Lower lobe of right lung (tissue), 2 donors: ENCODE results near the gene ETS2. TPM values are rescaled to one million over a fixed set of nuclear protein-coding genes. Genes with fewer than 3 reads are reported as not detected.

Experiments used
- ATAC-seq, 2 donors: fragments of 200-7000 bp; cut with Tn5 transposase; one replicate each; pipeline ENCODE4 v1.9.1; 2020 to 2022; ENCODE audit warnings: mild to moderate bottlenecking in 2 of 2, moderate library complexity in 2 of 2
- DNase-seq: peaks from one replicate; pipeline ENCODE4 v3.0.0-alpha.2; 2020
- H3K27ac ChIP-seq: fragments of 200-600 bp; one replicate; pipeline ENCODE4 v1.8.0; 2022
- H3K27me3 ChIP-seq: fragments of 200-600 bp; one replicate; pipeline ENCODE4 v1.8.0; 2022; ENCODE audit warnings: low read depth
- H3K36me3 ChIP-seq: fragments of 200-600 bp; one replicate; pipeline ENCODE4 v1.8.0; 2022; ENCODE audit warnings: mild to moderate bottlenecking
- H3K4me1 ChIP-seq: fragments of 200-600 bp; one replicate; pipeline ENCODE4 v1.8.0; 2022
- H3K4me3 ChIP-seq: fragments of 200-600 bp; one replicate; pipeline ENCODE4 v1.8.0; 2022; ENCODE audit warnings: mild to moderate bottlenecking
- H3K9me3 ChIP-seq: fragments of 200-600 bp; one replicate; pipeline ENCODE4 v1.8.0; 2022
- CTCF ChIP-seq: fragments of 200-600 bp; IDR thresholded peaks from one replicate; pipeline ENCODE4 v1.8.0; 2022; ENCODE audit warnings: antibody characterized with exemption, mild to moderate bottlenecking
- intact Hi-C: fragments of 100-400 bp; cut with DNase I; formaldehyde crosslinking; loops from one replicate; pipeline ENCODE4 v1.11.0; 2022
- total RNA-seq: library from RNA; stranded (reverse); fragmentation: NEBNext Ultra II Directional; extraction: Animal tissue kit (Norgen Biotek cat#: 25700); gene quantifications from one replicate; pipeline ENCODE4 v1.2.1, GENCODE V29; 2021
- donor health status: DM: no; HTN: yes; CAD: no; lungs with severe emphysema.

ETS2 gene
- total RNA-seq, 1 donor from 2014 or later: 160 TPM

GRCh38 chr21:38838598-38839327, 33.0 kb downstream of the ETS2 start:
- no peak for TF ChIP-seq CTCF
- ATAC-seq (peak in 1 of 2 donors; percentile 18), DNase-seq (no peak)
- Histone ChIP-seq H3K9me3 (no peaks in the 10 kb centered on the region), H3K36me3 (no peaks in the 10 kb centered on the region), H3K4me3 (no peak overlapping the region), H3K4me1 (peaks cover 6% of the 10 kb centered on the region), H3K27me3 (no peaks in the 10 kb centered on the region), H3K27ac (no peak overlapping the region)
- intact Hi-C loops: no loop called here

- Histone ChIP-seq H3K27me3 (no peaks in the 10 kb centered on the region), H3K4me1 (peaks cover 6% of the 10 kb centered on the region), H3K9me3 (no peaks in the 10 kb centered on the region), H3K36me3 (no peaks in the 10 kb centered on the region), H3K4me3 (no peak overlapping the region), H3K27ac (no peak overlapping the region)
- peak in 1 of 2 donors; percentile 62 for ATAC-seq
- DNase-seq: no peak
- intact Hi-C loops: no loop called here
- TF ChIP-seq CTCF: no peak
These were observed 33.9 kb downstream of the ETS2 start for GRCh38 chr21:38839328-38840286.

GRCh38 chr21:38840456-38841300, 34.9 kb downstream of the ETS2 start:
- no peak for TF ChIP-seq CTCF
- Histone ChIP-seq H3K4me1 (peaks cover 6% of the 10 kb centered on the region), H3K9me3 (no peaks in the 10 kb centered on the region), H3K27me3 (no peaks in the 10 kb centered on the region), H3K4me3 (no peak overlapping the region), H3K27ac (no peak overlapping the region), H3K36me3 (no peaks in the 10 kb centered on the region)
- intact Hi-C loops: no loop called here
- ATAC-seq: no peak
- no peak for DNase-seq

GRCh38 chr21:38841472-38841871, 35.7 kb downstream of the ETS2 start:
- intact Hi-C loops: no loop called here
- Histone ChIP-seq H3K9me3 (no peaks in the 10 kb centered on the region), H3K36me3 (no peaks in the 10 kb centered on the region), H3K4me1 (peaks cover 6% of the 10 kb centered on the region), H3K27me3 (no peaks in the 10 kb centered on the region), H3K27ac (no peak overlapping the region), H3K4me3 (no peak overlapping the region)
- TF ChIP-seq CTCF: no peak
- DNase-seq (no peak), ATAC-seq (no peak)

- H3K4me1 ChIP-seq: peaks cover 6% of the 10 kb centered on the region
- TF ChIP-seq CTCF: no peak
- H3K27ac ChIP-seq: no peak overlapping the region
- no peak overlapping the region for H3K4me3 ChIP-seq
- ATAC-seq: no peak
- no peaks in the 10 kb centered on the region for H3K27me3 ChIP-seq
- H3K9me3 ChIP-seq: no peaks in the 10 kb centered on the region
- no peak for DNase-seq
- no peaks in the 10 kb centered on the region for H3K36me3 ChIP-seq
- intact Hi-C loops: no loop called here
These were observed 36.4 kb downstream of the ETS2 start for GRCh38 chr21:38842079-38842478.
